NCI-H1417 treated with DMSO at 0.1 percent for 48 hours (cell line): ENCODE results near the gene KBTBD7.

Experiments used
- DNase-seq: peaks from one replicate; lab custom pipeline; 2025; lab: John Stamatoyannopoulos, UW

KBTBD7 gene, protein sequence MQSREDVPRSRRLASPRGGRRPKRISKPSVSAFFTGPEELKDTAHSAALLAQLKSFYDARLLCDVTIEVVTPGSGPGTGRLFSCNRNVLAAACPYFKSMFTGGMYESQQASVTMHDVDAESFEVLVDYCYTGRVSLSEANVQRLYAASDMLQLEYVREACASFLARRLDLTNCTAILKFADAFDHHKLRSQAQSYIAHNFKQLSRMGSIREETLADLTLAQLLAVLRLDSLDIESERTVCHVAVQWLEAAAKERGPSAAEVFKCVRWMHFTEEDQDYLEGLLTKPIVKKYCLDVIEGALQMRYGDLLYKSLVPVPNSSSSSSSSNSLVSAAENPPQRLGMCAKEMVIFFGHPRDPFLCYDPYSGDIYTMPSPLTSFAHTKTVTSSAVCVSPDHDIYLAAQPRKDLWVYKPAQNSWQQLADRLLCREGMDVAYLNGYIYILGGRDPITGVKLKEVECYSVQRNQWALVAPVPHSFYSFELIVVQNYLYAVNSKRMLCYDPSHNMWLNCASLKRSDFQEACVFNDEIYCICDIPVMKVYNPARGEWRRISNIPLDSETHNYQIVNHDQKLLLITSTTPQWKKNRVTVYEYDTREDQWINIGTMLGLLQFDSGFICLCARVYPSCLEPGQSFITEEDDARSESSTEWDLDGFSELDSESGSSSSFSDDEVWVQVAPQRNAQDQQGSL

GRCh38 chr13:41193919-41194824 lies at the start of gene KBTBD7:
KBTBD7 (minus strand) TSS chr13:41194569; CDS start chr13:41194257, 312 bp downstream.
- DNase-seq: peak; percentile 63

- no peak for DNase-seq
Measured at GRCh38 chr13:41241626-41242025, 47.3 kb upstream of the KBTBD7 start.

- no peak for DNase-seq
Measured at GRCh38 chr13:41236369-41236768, 42.0 kb upstream of the KBTBD7 start.

- DNase-seq: no peak
Measured at GRCh38 chr13:41232578-41233480, 38.5 kb upstream of the KBTBD7 start.

DNA sequence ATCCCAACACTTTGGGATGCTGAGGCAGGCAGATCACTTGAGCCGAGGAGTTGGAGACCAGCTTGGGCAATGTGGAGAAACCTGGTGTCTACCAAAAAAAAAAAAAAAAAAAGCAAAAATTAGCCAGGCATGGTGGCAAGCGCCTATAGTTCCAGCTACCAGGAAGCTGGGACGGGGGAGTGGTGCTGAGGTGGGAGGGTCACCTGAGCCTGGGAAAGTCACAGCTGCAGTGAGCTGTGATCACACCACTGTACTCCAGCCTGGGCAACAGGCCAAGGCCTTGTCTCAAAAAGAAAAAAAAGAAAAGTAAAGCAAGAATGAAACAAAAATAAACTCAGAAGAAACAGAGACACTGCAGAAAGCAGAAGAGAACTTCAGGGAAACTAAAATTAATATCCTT lies 37.4 kb upstream of the KBTBD7 start:
- no peak for DNase-seq

DNA sequence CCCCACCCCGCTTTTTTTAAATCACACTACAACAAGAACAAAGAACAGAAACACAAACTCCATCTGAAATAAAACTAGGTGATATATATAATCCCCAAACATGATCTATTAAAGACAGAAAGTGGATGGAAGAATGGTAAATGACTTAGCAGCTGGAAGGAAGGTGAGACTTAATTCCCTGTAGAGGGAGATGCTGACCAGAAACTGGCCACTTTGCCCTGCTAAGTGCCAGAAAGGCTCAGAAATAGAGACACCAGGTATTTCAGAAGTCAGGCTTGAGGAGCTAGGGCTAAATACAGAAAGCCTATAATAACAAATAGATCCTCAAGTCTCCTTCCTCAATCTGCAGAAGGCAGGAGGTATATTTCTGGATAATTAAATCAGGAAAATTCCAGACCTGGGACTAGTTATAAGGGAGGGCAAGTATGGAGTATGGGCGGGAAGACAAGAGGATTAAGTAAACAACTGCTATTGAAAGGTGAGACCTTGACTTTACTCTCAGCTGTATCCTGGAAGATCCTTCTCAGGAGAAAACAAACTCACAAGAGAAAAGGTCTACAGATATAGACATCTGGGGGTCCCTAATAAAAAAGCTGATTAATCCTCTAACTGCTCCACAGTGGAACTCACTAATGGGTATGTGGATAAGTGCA lies 36.8 kb upstream of the KBTBD7 start:
- DNase-seq: no peak

DNA sequence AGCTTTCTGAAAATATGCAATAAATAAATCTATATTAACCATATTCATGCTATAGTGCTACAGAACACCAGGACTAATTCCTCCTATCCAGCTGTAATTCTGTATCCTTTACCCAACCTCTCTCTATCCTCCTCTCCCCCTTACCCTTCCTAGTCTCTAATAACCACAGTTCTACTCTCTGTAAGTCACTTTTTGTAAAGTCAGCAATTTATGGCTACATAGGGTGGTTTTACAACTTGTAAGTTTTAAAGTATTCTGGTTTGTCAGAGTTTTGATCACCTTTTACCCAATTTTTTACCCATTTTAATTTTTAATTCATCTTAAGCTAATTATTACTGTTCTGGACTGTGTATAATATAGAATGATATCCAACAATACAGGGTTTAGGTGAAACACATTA lies 35.0 kb upstream of the KBTBD7 start:
- DNase-seq: no peak

DNA sequence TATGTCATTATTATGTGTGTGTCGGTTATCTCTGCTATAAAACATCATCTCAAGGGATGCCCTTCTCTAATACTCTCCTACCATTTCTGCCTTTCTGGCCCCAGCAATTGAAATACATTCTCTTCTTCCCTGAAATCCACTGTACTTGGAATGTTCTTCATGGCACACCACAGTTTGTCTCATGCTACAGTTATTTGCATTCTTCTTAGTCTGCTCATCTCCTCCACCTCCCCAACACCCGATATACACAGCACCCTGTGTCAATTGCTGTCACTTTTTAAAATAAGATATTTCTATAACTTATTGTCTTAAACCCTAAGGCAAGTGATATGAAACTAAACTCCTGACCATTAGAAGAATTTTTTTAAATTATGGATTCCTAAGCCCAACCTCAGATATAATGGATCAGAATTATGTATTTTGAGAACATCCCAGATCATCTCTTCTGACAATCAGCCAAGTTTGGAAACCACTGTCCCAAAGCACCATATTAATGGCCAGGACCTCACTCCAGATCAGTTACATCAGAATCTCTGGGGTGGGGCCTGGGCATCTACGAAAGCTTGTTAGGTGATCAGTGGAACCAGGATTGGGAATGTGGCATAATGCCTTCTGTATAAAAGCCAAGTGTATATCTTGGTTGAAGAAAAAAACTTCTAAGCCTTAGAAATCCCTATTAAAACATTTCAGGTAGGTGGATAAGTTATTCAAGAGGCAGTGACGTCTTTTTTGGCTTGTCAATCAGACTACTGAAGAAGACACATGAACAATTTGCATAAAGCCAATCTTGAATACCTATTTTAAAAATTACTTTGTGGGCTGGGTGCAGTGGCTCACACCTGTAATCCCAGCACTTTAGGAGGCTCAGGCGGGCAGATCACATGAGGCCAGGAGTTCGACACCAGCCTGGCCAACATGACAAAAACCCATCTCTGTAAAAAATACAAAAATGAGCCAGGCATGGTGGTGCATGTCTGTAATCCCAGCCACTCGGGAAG lies 30.0 kb upstream of the KBTBD7 start:
- no peak for DNase-seq

- no peak for DNase-seq
Measured at GRCh38 chr13:41222259-41222852, 28.0 kb upstream of the KBTBD7 start.

GRCh38 chr13:41220401-41220800 lies 26.0 kb upstream of the KBTBD7 start:
- no peak for DNase-seq

DNA sequence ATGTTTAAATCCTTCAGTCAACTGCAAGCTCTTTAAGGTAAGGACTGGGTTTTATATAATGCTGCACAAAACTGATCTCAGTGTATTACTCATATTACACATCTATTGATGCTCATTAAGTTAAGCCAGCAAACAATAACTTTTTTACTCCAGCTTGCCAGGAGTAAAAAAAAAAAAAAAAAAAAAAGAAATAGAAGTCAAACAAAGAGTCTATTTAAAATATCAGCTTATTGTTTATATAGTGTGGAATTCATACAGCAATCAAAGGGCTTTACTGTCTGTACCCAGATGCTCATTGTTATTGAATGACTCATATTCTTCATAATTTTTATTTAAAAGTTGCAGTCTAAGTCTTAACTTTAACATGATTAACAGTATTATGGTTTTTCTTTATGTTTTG lies 21.8 kb upstream of the KBTBD7 start:
- DNase-seq: no peak

GRCh38 chr13:41213919-41214318 lies 19.6 kb upstream of the KBTBD7 start:
- DNase-seq: no peak

DNA sequence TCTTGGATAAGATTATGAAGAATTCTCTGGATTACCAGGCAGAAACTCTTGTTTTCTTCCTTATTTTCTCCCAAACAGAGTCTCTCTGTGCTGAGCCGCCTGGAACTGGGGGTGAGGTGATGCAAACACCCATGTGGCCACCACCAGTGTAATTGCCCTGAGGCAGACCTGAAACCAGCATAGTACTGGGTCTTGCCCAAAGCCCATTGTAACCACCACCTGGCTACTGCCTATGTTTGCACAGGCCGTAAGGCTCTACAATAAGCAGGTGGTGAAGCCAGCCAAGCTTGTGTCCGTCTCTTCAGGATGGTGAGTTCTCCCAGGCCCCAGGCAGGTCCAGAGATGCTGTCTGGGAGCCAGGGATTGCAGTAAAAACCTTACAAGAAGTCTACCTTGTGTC lies 18.9 kb upstream of the KBTBD7 start:
- DNase-seq: no peak

GRCh38 chr13:41212881-41213280 lies 18.5 kb upstream of the KBTBD7 start:
- no peak for DNase-seq

DNA sequence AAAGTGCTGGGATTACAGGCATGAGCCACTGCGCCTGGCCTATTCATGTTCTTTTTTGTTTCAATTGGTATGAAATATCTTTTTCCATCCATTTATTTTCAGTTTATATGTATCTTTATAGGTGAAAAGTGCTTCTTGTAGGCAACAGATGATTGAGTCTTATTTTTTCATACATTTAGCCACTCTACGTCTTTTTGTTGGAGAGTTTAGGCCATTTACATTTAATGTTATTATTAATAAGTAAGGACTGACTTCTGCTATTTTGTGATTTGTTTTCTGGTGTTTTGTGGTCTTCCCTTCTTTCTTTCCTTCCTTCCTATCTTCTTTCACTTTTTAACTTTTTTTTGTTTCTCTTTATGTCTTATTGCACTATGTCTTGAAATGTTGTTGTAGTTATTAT lies 16.7 kb upstream of the KBTBD7 start:
- DNase-seq: no peak

- no peak for DNase-seq
Measured at GRCh38 chr13:41206467-41206866, 12.1 kb upstream of the KBTBD7 start.

DNA sequence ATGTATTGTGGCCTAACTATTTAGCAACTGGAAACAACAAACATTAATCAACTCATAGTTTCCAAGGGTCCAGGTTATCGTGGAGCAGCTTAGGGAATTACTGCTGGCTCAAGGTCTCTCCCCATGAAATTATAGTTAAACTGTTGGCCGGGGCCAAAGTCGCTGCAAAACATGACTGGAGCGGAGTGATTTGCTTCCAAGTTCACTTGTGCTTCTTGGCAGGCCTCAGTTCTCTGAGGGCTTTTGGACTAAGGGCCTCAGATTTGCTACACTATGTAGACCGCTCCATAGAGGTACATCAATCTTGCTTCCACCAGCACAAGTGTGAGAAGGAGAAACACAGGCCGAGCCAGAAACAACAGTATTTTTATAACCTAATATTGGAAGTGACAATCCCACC lies 9.4 kb upstream of the KBTBD7 start:
- no peak for DNase-seq

- no peak for DNase-seq
Measured at GRCh38 chr13:41200126-41200525, 5.8 kb upstream of the KBTBD7 start.

DNA sequence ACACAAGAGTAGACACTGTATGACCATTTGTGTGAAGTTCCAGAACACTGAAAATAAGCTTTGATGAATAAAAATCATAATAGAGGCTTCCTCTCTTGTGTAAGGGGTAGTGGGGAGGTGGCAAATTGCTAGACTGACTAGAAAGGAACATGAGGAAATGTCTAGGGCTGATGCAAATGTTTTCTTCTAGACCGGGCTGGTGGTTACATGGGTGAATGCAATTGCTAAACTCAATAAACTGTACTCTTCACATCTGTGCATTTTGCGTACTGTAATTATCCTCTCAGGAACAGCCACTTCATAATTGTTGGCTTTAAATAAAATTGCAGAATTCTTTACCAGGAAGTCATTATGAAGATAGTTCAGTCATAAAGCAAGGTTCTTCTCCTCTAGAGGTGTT lies 5.2 kb upstream of the KBTBD7 start:
- no peak for DNase-seq
